ENCODE measurements around the gene OR7A5.
"Not testable (repeated sequence)": the region's sequence is repeated elsewhere in the genome, so short reads cannot be mapped to it uniquely, and the experiment has no call there.

The OR7A5 gene

GRCh38 chr19:14785102-14785793 lies 49.7 kb downstream of the OR7A5 start:
- not testable (repeated sequence) for DNase-seq (ENCODE audit: low read depth in 1 of 2, low spot score in 1 of 2)

GRCh38 chr19:14784730-14785101 lies 50.3 kb downstream of the OR7A5 start:
- not testable (repeated sequence) for DNase-seq (ENCODE audit: low read depth in 1 of 2, low spot score in 1 of 2)

- not testable (repeated sequence) for DNase-seq (ENCODE audit: low read depth in 1 of 2, low spot score in 1 of 2)
Measured at GRCh38 chr19:14783410-14783998, 51.5 kb downstream of the OR7A5 start.

- no peak for DNase-seq (ENCODE audit: low read depth in 1 of 2, low spot score in 1 of 2)
Measured at GRCh38 chr19:14782626-14783409, 52.2 kb downstream of the OR7A5 start.

- DNase-seq (ENCODE audit: low read depth in 1 of 2, low spot score in 1 of 2) = not testable (repeated sequence)
Measured at GRCh38 chr19:14781713-14782536, 53.1 kb downstream of the OR7A5 start.

GRCh38 chr19:14780622-14781225 lies 54.3 kb downstream of the OR7A5 start:
- DNase-seq (ENCODE audit: low read depth in 1 of 2, low spot score in 1 of 2) = not testable (repeated sequence)

- DNase-seq (ENCODE audit: low read depth in 1 of 2, low spot score in 1 of 2) = no peak
Measured at GRCh38 chr19:14779151-14779550, 55.8 kb downstream of the OR7A5 start.

- not testable (repeated sequence) for DNase-seq (ENCODE audit: low read depth in 1 of 2, low spot score in 1 of 2)
Measured at GRCh38 chr19:14778110-14778845, 56.7 kb downstream of the OR7A5 start, which contains the start of gene ADGRE2. Gene ADGRE2 (minus strand): TSS chr19:14778560. CDS start chr19:14776756, 1,804 bp downstream.

GRCh38 chr19:14777645-14778044 lies 57.3 kb downstream of the OR7A5 start:
- DNase-seq (ENCODE audit: low read depth in 1 of 2, low spot score in 1 of 2) = not testable (repeated sequence)
